ENCODE data around the gene ARHGAP42.

Gene ARHGAP42

GRCh38 chr11:100667449-100667848, 19.6 kb upstream of the ARHGAP42 start:
- TF ChIP-seq CTCF (IDR thresholded peaks at IDR 0.05; ENCODE audit: borderline replicate concordance, extremely low read depth, low read length, poor library complexity, severe bottlenecking): no peak
- no peak for TF ChIP-seq EZH2 (IDR thresholded peaks at IDR 0.05; ENCODE audit: borderline replicate concordance, low read depth, low read length, severe bottlenecking)
- no peaks in the 10 kb centered on the region for H4K20me1 ChIP-seq (ENCODE audit: insufficient read depth, low read length)
- H3K27ac ChIP-seq (ENCODE audit: low read length): no peak overlapping the region
- H2AFZ ChIP-seq (ENCODE audit: low read depth, low read length): no peak overlapping the region
- no peak for DNase-seq
- H3K4me3 ChIP-seq (ENCODE audit: low read depth in 1 of 2, low read length in 2 of 2): no peak overlapping the region
- no peak overlapping the region for H3K9ac ChIP-seq (ENCODE audit: low read depth, low read length)
- ATAC-seq (ENCODE audit: insufficient read depth, low read depth): no peak
- H3K79me2 ChIP-seq (ENCODE audit: insufficient read depth, low read length): no peaks in the 10 kb centered on the region
- no peaks in the 10 kb centered on the region for H3K36me3 ChIP-seq (ENCODE audit: insufficient read depth, low read length)
- H3K27me3 ChIP-seq (ENCODE audit: insufficient read depth, low read length, poor library complexity): no peaks in the 10 kb centered on the region
- no peaks in the 10 kb centered on the region for H3K4me1 ChIP-seq (ENCODE audit: insufficient read depth, low read length)
- H3K9me3 ChIP-seq (ENCODE audit: insufficient read depth, low read length, severe bottlenecking): no peaks in the 10 kb centered on the region
- no peak overlapping the region for H3K4me2 ChIP-seq (ENCODE audit: insufficient read depth, low read length)

GRCh38 chr11:100670140-100670539, 16.9 kb upstream of the ARHGAP42 start:
- H2AFZ ChIP-seq (ENCODE audit: low read depth, low read length): no peak overlapping the region
- no peaks in the 10 kb centered on the region for H3K9me3 ChIP-seq (ENCODE audit: insufficient read depth, low read length, severe bottlenecking)
- no peak for DNase-seq
- no peak for ATAC-seq (ENCODE audit: insufficient read depth, low read depth)
- H3K4me1 ChIP-seq (ENCODE audit: insufficient read depth, low read length): no peaks in the 10 kb centered on the region
- no peaks in the 10 kb centered on the region for H3K27me3 ChIP-seq (ENCODE audit: insufficient read depth, low read length, poor library complexity)
- TF ChIP-seq CTCF (IDR thresholded peaks at IDR 0.05; ENCODE audit: borderline replicate concordance, extremely low read depth, low read length, poor library complexity, severe bottlenecking) (no peak), EZH2 (IDR thresholded peaks at IDR 0.05; ENCODE audit: borderline replicate concordance, low read depth, low read length, severe bottlenecking) (no peak)
- H3K36me3 ChIP-seq (ENCODE audit: insufficient read depth, low read length): no peaks in the 10 kb centered on the region
- no peaks in the 10 kb centered on the region for H3K79me2 ChIP-seq (ENCODE audit: insufficient read depth, low read length)
- H4K20me1 ChIP-seq (ENCODE audit: insufficient read depth, low read length): no peaks in the 10 kb centered on the region
- H3K4me2 ChIP-seq (ENCODE audit: insufficient read depth, low read length): no peak overlapping the region
- H3K27ac ChIP-seq (ENCODE audit: low read length): no peak overlapping the region
- no peak overlapping the region for H3K4me3 ChIP-seq (ENCODE audit: low read depth in 1 of 2, low read length in 2 of 2)
- no peak overlapping the region for H3K9ac ChIP-seq (ENCODE audit: low read depth, low read length)

GRCh38 chr11:100671471-100671870, 15.6 kb upstream of the ARHGAP42 start:
- no peaks in the 10 kb centered on the region for H3K9me3 ChIP-seq (ENCODE audit: insufficient read depth, low read length, severe bottlenecking)
- H3K4me3 ChIP-seq (ENCODE audit: low read depth in 1 of 2, low read length in 2 of 2): no peak overlapping the region
- no peak overlapping the region for H3K9ac ChIP-seq (ENCODE audit: low read depth, low read length)
- H3K79me2 ChIP-seq (ENCODE audit: insufficient read depth, low read length): no peaks in the 10 kb centered on the region
- no peak for TF ChIP-seq EZH2 (IDR thresholded peaks at IDR 0.05; ENCODE audit: borderline replicate concordance, low read depth, low read length, severe bottlenecking)
- no peak for DNase-seq
- H4K20me1 ChIP-seq (ENCODE audit: insufficient read depth, low read length): no peaks in the 10 kb centered on the region
- no peak overlapping the region for H3K27ac ChIP-seq (ENCODE audit: low read length)
- no peaks in the 10 kb centered on the region for H3K4me1 ChIP-seq (ENCODE audit: insufficient read depth, low read length)
- H3K36me3 ChIP-seq (ENCODE audit: insufficient read depth, low read length): no peaks in the 10 kb centered on the region
- H2AFZ ChIP-seq (ENCODE audit: low read depth, low read length): no peak overlapping the region
- H3K27me3 ChIP-seq (ENCODE audit: insufficient read depth, low read length, poor library complexity): no peaks in the 10 kb centered on the region
- ATAC-seq (ENCODE audit: insufficient read depth, low read depth): no peak
- H3K4me2 ChIP-seq (ENCODE audit: insufficient read depth, low read length): no peak overlapping the region

- H3K79me2 ChIP-seq (ENCODE audit: insufficient read depth, low read length): no peaks in the 10 kb centered on the region
- no peak overlapping the region for H3K4me3 ChIP-seq (ENCODE audit: low read depth in 1 of 2, low read length in 2 of 2)
- no peaks in the 10 kb centered on the region for H4K20me1 ChIP-seq (ENCODE audit: insufficient read depth, low read length)
- TF ChIP-seq EZH2 (IDR thresholded peaks at IDR 0.05; ENCODE audit: borderline replicate concordance, low read depth, low read length, severe bottlenecking) (no peak), CTCF (IDR thresholded peaks at IDR 0.05; ENCODE audit: borderline replicate concordance, extremely low read depth, low read length, poor library complexity, severe bottlenecking) (no peak)
- ATAC-seq (ENCODE audit: insufficient read depth, low read depth) (no peak), DNase-seq (no peak)
- H3K4me2 ChIP-seq (ENCODE audit: insufficient read depth, low read length): no peak overlapping the region
- H2AFZ ChIP-seq (ENCODE audit: low read depth, low read length): no peak overlapping the region
- H3K27ac ChIP-seq (ENCODE audit: low read length): no peak overlapping the region
- H3K36me3 ChIP-seq (ENCODE audit: insufficient read depth, low read length): no peaks in the 10 kb centered on the region
- H3K4me1 ChIP-seq (ENCODE audit: insufficient read depth, low read length): no peaks in the 10 kb centered on the region
- no peak overlapping the region for H3K9ac ChIP-seq (ENCODE audit: low read depth, low read length)
- no peaks in the 10 kb centered on the region for H3K27me3 ChIP-seq (ENCODE audit: insufficient read depth, low read length, poor library complexity)
- H3K9me3 ChIP-seq (ENCODE audit: insufficient read depth, low read length, severe bottlenecking): no peaks in the 10 kb centered on the region
These were observed 14.5 kb upstream of the ARHGAP42 start for GRCh38 chr11:100672498-100673033.

Data from DND-41 (cell line).